Subcutaneous abdominal adipose tissue (tissue), 5 donors: ENCODE results near the gene BLID.

Experiments used
- H3K27ac ChIP-seq: one replicate; pipeline ENCODE4 v1.7.0; 2013; ENCODE audit warnings: low read depth, mild to moderate bottlenecking, inconsistent platforms, low read length, moderate library complexity
- H3K27me3 ChIP-seq, 5 donors: one replicate each; pipeline ENCODE4 v1.7.0; 2013; ENCODE audit warnings: low read length in 5 of 5, inconsistent platforms in 1 of 5; ENCODE audit not compliant: control insufficient read depth in 5 of 5, insufficient read depth in 4 of 5
- H3K36me3 ChIP-seq, 5 donors: one replicate each; pipeline ENCODE4 v1.7.0; 2013; ENCODE audit warnings: low read length in 5 of 5; ENCODE audit not compliant: control insufficient read depth in 5 of 5, insufficient read depth in 5 of 5
- H3K4me1 ChIP-seq, 5 donors: one replicate each; pipeline ENCODE4 v1.7.0; 2013; ENCODE audit warnings: low read length in 5 of 5, mild to moderate bottlenecking in 3 of 5, moderate library complexity in 1 of 5; ENCODE audit not compliant: control insufficient read depth in 5 of 5, insufficient read depth in 5 of 5
- H3K4me3 ChIP-seq, 5 donors: one replicate each; pipeline ENCODE4 v1.7.0; 2013; ENCODE audit warnings: low read length in 5 of 5, low read depth in 1 of 5
- H3K9ac ChIP-seq, 5 donors: one replicate each; pipeline ENCODE4 v1.7.0; 2013; ENCODE audit warnings: low read length in 5 of 5, mild to moderate bottlenecking in 4 of 5, moderate library complexity in 3 of 5
- H3K9me3 ChIP-seq, 5 donors: one replicate each; pipeline ENCODE4 v1.7.0; 2013; ENCODE audit warnings: low read length in 5 of 5; ENCODE audit not compliant: control insufficient read depth in 5 of 5
- donor health status: healthy.
- donor health status: healthy.
- donor health status: healthy.
- donor health status: healthy.
- donor health status: healthy.

Gene BLID

DNA sequence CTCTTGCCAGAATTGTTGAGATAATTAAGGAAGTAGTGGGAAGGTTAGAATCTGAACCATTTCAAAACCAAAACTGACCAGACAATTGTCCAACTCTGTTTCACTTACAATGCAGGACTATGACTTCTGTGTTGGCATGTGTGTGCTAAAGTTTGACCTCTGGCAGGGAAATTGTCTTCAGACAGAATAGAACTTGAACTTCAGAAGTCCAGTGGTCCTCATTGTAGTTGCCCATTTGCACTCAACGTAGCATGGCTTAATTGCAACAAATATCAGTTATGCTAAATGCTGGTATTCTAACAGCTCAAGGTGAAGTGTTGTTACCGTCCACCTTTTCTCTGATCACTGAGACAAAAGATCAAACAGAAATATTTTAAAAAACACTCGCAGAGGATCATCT, 47.2 kb downstream of the BLID start:
- H3K4me1 ChIP-seq: peaks cover 0 to 11% (median 0%) of the 10 kb centered on the region in 5 donors
- no peak overlapping the region for H3K9ac ChIP-seq
- H3K27ac ChIP-seq: no peak overlapping the region
- no peaks in the 10 kb centered on the region for H3K36me3 ChIP-seq
- no peaks in the 10 kb centered on the region for H3K27me3 ChIP-seq
- peaks cover 0 to 3% (median 0%) of the 10 kb centered on the region in 5 donors for H3K9me3 ChIP-seq
- no peak overlapping the region for H3K4me3 ChIP-seq

DNA sequence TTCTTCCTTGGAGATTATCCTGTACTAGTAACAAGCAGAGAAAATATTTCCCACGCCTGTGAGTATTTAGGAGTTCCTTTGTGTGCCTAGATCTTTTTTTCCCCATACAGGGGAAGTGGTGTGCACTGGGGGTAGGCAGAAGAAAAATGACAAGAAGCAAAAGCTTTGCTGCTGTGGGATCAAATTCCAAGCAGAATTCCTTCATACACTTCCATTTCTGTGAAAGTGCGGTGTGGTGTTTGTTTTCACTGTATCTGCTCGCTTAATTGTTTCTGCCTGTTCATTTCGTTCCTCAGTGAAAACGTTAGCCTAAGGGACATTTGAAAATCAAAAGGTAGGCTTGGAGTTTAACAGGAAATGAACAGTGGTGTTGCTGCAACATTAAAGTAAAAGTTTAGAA, 47.9 kb downstream of the BLID start:
- Histone ChIP-seq H3K27ac (no peak overlapping the region), H3K9me3 (peaks cover 0 to 3% (median 0%) of the 10 kb centered on the region in 5 donors), H3K4me1 (peaks cover 0 to 11% (median 0%) of the 10 kb centered on the region in 5 donors), H3K9ac (no peak overlapping the region), H3K36me3 (no peaks in the 10 kb centered on the region), H3K4me3 (no peak overlapping the region), H3K27me3 (no peaks in the 10 kb centered on the region)
